Left lobe of liver (tissue), 2 donors: ENCODE results near the gene AIFM1. TPM values are rescaled to one million over a fixed set of nuclear protein-coding genes. Genes with fewer than 3 reads are reported as not detected.
A peak's percentile ranks its signal among the peaks of the same experiment; 100 is the strongest.

ENCODE experiments used
- ATAC-seq: fragments of 200-7000 bp; cut with Tn5 transposase; one replicate; pipeline ENCODE4 v1.9.1; 2020; ENCODE audit warnings: mild to moderate bottlenecking, moderate library complexity
- DNase-seq: peaks from one replicate; pipeline ENCODE4 v3.0.0-alpha.2; 2020; ENCODE audit warnings: low spot score
- total RNA-seq: library from RNA; stranded (reverse); gene quantifications from one replicate; pipeline ENCODE4 v1.2.1, GENCODE V29; 2021
- donor health status: DM: no; HTN: no; CAD: no; lungs with moderate emphysema.
- donor health status: DM: no; HTN: yes; CAD: no.

AIFM1 gene
- total RNA-seq = 89.5 TPM

DNA sequence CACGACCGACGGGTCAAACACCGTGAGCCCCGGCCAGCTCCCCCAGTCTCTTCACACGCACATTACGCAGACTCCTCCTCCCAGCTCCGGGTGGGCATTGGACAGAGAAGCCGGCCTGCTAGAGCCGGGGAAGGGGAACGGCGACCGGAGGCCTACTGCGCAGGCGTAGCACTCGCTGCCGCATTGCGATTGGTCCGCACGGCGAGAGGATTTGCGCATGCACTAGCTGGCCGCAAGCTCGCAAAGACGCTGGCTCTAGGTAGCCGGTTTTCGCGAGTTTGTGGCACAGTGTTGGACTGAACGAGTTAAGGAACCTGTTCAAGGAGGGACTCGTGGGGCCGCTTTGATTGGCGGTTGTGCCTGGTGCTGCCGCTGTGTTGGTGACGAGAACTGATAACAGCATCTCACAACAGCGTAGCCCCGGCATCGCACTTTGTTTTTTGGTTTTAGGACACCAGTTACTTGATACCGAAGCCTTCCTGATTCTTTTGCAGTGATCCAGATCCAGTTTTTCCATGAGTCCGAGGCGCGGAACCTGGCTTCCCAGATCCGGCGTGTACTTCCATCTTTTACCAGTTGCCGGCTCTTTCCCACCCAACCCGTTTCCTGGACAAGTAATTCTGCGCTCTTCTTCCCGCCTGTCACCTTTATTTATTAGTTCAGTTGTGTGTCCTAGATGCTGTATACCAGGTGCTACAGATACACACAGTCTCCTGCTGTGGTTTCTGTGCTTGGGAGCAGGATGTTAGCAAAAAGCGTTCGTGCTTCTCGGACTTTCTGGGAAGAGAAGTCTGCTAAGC, at the start of gene AIFM1:
Gene AIFM1 (minus strand): TSS at position 139 of the 800 bp plus-strand sequence. CDS start 185 bp downstream, outside the sequence.
- peak; percentile 94 for DNase-seq
- peak; percentile 93 for ATAC-seq

DNA sequence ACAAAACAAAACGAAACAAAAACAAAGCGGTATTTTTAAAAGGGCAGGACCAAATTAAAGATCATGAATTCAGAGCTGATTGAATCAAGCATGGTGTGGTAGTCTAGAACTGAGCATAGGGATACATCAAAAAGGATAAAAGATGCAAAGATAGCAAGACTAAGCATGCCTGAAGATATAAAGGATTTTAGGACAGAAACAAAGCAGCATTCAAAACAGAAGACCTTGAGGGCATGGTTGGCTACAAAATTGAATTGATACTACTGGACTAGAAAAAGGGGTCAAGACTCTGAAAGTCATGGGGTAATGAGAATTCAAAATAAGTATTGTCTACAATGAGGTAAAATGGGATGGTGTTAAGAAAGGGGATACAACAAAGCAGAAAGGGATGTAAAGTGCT, 47.7 kb upstream of the AIFM1 start:
- ATAC-seq = no peak
- DNase-seq = no peak

DNA sequence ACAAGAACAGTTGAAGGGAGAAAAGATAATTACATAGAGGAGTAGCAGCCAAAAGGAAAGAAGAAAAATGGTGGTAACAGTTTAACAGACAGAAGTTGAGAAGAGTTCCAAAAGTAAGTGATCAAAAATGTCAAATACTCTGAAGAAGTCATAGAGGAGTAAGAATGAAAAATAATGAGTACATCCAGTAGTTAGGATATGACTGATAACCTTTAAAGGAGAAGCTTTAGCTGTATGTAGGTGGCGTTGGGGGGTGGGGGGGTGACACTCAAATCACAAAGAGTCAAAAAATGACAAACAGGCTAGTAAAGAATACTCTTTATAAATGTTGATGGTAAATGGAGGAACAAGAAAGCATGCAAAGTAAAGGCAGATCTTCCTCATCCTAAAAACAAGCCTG, 46.7 kb upstream of the AIFM1 start:
- no peak for DNase-seq
- ATAC-seq = no peak

DNA sequence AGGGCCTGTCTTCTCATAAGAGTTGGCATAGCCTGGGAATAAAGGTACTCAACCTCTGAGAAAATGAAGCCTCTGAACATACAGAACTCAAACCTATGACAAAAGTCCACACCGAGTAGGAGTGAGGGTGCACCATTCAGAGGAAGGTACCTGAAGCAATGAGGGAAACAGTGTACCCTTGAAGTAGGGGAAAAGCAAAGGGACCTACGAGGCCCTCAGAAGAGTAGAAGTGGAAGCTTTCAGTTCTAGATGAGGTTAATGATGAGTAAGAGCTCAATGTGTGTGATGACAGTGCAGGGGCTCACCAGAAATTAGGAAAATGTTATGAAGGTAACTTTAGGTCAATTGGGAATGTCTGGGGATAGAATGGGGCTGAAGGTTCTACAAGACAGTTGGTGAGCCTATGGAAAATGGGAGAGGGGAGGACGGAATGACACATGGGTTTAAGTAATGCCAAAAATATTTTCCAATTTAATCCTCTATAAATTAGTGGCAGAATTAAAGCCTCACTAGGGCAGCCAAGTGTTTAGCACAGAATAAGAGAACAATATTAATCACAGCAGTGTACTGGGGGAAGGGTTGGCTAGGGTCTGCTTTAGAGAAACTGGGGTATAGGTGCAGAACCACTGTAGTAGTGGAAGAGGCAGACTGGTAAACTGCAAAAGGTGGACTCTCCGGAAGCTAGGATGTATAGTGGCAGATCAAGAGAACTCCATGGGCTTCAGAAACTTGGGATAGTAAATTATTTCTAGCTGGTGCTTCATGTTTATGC, 46.0 kb upstream of the AIFM1 start:
- no peak for DNase-seq
- no peak for ATAC-seq

DNA sequence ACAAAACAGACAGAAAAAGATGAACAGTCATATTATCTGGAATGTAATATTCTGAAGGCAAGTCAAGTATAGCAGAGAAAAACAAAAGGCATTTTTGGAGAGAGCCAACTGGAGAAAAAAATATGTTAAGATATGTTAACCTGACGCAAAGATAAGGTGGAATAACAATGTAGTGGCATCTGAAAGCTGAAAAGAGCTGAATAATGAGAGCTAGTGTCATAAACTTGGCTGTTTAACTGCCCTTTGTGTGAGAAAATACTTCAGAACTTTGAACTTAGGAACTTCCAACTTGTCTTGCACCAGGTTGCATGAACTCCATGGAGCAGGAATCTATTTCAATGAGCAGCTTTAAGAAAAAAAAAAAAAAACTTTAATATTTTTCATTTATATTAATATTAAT, 39.0 kb upstream of the AIFM1 start:
- no peak for DNase-seq
- ATAC-seq = no peak

DNA sequence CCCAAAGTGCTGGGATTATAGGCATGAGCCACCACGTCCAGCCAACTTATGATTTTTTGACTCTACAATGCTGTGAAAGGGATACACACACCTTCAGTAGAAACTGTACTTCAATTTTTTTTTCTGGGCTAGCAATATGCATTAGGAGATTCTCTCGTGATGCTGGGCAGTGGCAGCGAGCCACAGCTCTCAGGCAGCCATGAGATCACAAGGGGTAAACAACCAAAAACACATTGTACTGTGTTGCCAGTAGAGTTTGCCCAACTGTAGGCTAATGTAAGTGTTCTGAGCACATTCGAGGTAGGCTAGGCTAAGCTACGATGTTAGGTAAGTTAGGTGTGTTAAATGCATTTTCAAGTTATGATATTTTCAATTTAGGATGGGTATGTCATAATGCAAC, 31.8 kb upstream of the AIFM1 start:
- ATAC-seq (no peak), DNase-seq (no peak)

DNA sequence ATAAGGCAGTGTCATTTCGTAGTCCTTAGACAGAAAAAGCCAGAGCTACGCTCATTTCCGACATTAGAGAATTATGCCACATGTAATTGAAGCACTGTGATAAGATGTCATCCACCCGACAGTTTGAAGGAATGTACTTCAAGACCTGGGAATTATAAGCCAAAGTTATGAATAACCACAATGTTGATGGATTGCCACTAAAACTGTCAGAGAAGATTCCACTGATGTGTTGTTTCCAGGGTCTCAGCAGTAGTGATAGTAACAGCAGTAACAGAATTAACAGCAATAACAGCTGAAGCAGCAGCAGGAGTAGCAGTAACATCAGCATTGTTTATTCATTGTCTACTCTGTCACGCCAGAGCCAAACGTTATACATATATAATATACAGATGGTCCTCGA, 30.8 kb upstream of the AIFM1 start:
- DNase-seq (no peak), ATAC-seq (no peak)

DNA sequence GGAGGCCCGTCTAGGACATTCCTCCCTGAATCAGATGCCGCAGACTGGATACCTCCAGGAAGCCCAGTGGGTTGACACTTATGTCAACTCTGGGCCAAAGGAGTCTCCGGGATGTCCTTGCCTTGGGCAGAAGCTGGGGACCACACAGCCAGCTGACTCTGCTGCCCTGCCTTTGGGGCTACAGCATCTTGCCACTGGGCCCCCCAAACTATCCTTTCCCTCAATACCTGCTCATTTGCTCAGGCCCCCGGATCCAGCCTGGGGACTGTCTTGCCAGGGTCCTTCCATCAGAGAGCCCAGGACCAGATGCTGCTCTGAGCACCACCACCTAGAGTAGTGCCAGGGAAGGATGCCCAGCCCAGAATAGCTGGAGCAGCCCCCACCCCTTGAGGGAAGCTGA, 25.2 kb upstream of the AIFM1 start:
- DNase-seq (no peak), ATAC-seq (no peak)

DNA sequence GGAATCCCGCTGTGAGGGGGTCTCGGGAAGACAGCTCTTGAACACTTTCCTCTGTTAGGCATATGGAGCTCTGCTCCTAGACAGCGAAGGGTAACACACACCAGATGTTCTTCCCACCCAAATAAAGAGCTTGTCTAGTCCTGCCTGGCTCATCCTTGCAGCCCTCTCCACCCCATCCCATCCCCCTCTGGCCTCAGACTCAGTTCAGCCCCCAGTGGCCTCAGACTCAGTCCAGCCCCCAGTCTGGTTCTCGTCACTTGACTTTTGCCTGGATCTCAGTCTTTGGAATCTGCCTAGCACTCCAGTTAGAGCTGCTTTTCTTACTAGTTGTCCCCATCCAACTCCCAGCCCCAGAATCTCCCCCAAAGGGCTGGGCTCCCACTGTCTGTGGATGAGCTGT, 21.0 kb upstream of the AIFM1 start:
- ATAC-seq (no peak), DNase-seq (no peak)

DNA sequence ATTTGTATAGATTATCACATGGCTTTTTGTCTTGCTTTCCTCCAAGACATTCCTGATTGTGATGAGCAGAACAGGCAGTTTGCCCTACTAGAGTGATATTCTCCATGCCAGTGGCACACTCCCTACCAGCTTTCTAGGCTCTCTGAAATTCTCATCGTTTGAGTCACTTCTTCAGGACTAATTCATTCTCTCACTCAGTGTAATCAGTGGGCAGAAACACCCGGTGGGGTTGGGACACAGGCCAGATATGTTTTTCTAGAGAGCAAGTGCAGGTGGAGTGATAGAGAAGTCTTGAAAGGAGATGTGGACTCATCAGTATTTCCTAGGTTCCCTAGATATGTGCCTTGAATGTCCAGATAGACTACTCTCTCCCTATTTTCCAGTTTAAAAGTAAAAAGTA, 19.2 kb upstream of the AIFM1 start:
- DNase-seq (no peak), ATAC-seq (no peak)

DNA sequence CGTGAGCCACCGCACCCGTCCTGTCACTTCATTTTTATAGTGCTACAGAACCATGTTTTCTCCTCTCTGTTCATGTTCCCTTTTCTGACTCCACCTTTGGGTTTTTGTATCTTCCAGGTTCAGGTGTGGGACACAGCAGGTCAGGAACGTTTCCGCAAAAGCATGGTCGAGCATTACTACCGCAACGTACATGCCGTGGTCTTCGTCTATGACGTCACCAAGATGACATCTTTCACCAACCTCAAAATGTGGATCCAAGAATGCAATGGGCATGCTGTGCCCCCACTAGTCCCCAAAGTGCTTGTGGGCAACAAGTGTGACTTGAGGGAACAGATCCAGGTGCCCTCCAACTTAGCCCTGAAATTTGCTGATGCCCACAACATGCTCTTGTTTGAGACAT, 18.5 kb upstream of the AIFM1 start:
- no peak for ATAC-seq
- no peak for DNase-seq

DNA sequence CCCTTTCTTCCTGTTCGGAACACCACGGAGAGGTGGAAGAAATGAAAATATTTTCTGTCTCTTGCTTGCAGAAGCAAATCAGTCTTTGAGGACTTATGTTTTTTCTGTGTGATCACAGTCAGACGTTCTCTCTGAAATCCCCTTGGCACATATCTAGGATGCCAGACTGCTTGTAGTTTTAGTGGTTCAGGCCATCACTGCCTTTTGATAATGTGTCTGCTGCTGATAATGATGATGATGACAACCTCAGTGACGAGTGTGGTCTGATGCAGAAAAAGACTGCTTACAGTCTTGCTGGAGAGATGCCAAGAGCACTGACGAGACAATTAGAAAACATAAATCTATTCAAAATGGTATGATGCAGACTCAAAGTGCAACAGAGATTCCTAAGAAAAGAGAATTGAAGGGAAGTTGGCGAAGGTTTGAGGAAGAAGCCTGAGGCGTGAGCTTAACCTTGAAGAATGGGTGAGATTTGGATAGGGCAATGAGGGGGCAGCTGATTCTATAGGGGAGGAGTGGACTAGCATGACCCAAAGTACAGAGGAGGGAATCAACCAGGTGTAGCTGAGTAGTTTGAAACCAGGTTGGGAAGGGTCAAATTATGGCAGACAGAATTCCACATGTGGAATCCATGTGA, 14.1 kb upstream of the AIFM1 start:
- ATAC-seq (no peak), DNase-seq (no peak)

DNA sequence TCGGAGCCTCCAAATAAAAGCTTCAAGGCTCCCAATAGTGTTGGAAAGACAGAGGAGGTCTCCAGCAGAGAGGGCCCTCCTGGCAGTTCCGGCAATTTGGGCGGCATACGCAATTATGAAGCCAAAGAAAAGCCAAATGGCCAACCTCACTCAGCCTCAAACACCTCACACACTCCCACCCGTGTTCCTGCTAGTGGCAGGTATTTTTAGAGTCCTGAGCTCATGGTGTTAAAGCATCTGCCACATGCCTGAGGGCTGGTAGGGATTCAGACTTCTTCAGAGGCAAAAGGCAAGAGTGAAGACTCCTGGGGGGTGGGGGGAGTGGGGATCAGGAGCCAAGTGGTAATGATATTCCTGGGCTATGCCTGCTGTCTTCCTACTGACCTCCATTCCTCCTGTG, 13.5 kb upstream of the AIFM1 start:
- ATAC-seq = no peak
- no peak for DNase-seq

DNA sequence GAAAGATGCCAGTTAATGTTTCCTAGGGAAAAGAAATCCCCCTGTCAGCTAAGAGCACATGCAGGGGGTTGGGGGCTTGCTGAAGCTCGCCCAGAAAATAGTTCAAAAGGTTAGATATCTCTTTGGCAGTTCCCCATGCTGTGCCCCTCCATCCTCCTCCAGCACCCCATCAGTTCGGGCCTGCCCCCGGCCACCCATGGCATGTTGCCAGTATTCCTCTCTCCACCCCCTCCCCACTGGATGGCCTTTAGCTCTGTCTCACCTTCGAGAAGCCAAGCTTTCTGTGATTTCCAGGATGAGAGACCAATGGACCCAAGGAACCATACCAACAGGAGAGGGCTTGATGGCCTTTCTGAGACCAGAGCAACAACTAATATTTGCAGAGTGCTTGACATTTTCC, 11.3 kb upstream of the AIFM1 start:
- DNase-seq (no peak), ATAC-seq (no peak)

DNA sequence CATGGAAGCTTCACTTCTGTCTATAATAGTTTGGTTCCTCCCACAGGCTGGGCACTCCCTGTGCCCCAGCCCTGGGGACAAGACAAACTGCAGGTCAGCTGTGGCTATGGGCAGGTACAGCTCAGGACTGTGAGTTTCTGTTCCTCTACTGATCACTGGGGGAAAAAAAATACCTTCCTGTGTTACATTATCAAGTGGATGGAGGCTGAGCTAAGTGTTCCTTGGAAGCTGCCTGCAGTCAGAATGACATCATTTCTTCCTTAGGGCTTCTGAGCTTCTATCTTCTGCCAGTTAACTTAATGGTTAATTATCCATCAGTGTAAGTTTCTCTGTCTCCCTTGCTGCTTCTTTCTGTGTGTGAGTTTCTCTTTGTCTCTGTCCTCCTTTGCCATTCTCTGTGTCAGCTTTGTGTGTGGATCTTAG, 10.7 kb upstream of the AIFM1 start:
- ATAC-seq (no peak), DNase-seq (no peak)

DNA sequence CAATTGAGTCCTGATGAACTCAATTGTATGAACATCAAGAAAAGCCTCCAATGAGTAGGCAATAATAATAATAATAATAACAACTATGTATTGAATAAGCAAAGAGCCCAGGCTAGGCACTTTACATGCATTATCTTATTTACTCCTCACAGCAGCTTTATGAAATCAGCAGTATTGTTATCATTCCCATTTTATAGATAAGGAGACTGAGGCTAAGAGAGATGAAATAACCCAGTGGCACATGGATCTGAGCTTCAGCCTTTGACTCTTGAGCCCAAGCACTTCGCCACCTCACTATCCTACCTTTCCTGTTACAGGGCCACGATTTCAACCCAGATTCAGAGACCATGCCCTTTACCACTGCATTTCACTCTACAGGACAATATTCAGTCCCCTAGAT, 9.3 kb upstream of the AIFM1 start:
- DNase-seq (no peak), ATAC-seq (no peak)

DNA sequence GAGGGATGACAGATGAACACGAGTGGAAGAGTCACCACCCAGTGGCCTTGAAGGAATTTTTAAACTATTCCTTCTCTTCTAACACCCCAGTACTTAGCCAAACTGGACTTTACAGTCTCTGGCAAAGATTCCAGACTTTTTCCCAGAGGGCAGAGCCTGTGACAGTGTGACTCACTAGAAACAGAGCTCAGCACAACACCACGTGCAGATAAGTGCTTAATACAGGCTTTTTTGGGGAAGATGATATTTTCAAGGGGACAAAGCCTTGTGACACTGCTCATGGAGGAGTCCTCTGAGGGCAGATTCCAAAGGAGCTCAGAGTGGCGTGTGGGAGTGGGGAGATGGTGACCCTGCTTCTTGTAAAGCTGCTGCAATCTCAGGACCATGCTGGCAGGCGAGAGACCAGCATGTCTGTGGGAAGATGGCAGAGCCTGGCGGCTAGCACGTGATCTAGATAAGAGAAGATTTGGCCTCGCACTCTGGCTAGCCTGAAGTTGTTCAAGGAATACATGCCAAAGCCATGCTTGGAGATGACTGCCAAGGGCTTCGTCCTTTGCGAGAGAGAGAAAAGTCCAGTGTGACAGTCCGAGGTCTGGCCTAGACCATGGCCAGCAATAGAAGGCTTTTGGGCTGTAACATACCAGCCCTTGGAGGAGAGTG, 8.5 kb upstream of the AIFM1 start:
- peak; percentile 76 for ATAC-seq

DNA sequence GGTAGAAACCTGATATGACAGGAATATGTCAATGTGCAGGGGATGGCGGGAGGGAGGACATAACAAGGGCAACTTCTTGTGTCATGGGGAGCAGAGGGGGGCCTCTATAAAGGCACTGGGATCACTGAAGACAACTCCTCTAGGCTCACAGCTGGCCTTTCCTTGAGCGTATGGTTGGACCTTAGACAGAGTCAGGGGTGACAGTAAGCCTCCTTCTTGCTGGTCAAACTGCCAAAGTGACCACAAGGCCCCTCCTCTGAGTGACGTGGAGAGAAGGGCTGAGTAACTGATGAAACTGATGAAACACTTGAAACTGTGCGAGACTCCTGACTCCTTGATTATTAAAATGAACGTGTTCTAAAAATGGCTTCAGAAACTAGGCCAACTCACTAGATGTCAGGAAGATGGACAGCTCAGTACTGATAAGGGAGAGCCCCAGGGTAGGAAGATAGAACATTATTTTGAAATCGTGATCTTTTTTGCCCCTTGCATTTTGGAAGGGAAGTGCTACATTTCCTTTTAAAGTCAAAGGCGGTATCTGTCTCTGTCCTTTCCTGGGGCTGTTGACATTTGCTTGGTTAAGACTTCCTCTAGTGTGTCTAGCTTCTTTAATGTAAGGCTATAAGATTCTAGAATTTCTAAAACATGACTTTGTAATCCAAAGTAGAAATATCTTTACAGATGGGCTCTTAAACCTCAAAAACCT, 7.7 kb upstream of the AIFM1 start:
- peak; percentile 44 for ATAC-seq
- DNase-seq = no peak

More for the DNA sequence above, 8.5 kb upstream of the AIFM1 start:
- DNase-seq = peak; percentile 54

DNA sequence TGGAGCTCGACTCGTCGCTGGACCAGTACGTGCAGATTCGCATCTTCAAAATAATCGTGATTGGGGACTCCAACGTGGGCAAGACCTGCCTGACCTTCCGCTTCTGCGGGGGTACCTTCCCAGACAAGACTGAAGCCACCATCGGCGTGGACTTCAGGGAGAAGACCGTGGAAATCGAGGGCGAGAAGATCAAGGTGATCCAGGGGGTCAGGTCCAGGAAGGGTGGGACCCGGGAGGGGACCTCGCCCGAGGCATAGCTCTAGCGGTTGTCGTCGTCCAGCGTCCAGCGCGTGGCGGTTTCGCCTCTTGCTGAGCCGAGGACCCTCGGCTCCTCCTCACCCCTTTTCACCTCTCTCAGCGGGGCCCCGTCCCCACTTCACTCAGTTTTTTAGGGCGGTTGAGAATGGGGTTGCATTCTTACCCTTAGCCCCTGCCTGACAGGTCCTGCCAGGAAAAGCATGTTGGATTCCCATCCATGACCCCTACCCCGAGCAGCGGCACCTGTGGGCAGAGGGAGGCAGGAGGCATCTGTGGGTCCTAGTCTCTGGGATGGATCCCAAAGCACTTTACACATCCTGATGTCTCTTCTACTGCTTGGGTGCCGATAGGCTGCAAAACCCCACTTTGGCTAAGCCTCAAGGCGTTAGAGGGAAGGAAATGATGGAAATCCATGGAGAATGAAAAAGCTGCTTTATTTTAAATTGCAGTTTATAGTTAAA, 6.6 kb upstream of the AIFM1 start:
- DNase-seq = no peak
- no peak for ATAC-seq
